GM21737 (cell line): Measurements from ENCODE around the gene MAGEE1.

ENCODE experiments used
- ATAC-seq: cut with Tn5 transposase; IDR thresholded peaks from one replicate; pipeline ENCODE4 v1.9.1; 2021; ENCODE audit warnings: mild to moderate bottlenecking, moderate library complexity; ENCODE audit not compliant: unreplicated experiment

Gene MAGEE1, protein sequence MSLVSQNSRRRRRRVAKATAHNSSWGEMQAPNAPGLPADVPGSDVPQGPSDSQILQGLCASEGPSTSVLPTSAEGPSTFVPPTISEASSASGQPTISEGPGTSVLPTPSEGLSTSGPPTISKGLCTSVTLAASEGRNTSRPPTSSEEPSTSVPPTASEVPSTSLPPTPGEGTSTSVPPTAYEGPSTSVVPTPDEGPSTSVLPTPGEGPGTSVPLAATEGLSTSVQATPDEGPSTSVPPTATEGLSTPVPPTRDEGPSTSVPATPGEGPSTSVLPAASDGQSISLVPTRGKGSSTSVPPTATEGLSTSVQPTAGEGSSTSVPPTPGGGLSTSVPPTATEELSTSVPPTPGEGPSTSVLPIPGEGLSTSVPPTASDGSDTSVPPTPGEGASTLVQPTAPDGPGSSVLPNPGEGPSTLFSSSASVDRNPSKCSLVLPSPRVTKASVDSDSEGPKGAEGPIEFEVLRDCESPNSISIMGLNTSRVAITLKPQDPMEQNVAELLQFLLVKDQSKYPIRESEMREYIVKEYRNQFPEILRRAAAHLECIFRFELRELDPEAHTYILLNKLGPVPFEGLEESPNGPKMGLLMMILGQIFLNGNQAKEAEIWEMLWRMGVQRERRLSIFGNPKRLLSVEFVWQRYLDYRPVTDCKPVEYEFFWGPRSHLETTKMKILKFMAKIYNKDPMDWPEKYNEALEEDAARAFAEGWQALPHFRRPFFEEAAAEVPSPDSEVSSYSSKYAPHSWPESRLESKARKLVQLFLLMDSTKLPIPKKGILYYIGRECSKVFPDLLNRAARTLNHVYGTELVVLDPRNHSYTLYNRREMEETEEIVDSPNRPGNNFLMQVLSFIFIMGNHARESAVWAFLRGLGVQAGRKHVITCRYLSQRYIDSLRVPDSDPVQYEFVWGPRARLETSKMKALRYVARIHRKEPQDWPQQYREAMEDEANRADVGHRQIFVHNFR

DNA sequence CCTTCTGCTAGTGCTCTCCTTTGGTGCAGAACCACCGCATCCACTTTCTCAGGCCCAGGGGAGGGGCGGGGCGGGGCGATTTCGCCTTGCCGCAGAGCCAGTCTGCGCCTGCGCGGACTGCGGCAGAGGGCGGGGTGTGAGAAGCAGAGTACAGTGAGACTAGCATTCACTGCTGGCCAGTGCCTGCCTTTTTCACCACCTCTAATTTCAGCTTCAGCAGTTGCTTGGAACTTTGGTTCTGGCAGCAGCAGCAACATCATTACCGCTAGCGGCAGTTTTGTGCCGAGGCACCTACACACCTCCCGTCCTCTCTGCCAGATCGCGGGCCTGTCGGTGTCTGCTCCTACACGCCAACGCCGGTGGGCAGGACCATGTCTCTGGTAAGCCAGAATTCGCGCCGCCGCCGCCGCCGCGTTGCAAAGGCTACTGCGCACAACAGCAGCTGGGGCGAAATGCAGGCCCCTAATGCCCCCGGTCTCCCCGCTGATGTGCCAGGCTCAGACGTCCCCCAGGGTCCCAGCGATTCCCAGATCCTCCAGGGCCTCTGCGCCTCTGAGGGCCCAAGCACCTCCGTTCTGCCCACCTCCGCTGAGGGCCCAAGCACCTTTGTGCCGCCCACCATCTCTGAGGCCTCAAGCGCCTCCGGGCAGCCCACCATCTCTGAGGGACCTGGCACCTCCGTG is at the start of gene MAGEE1:
Gene MAGEE1 (plus strand): TSS at position 151 of the 683 bp plus-strand sequence. CDS start 221 bp downstream, at position 372.
- ATAC-seq = peak; percentile 91

DNA sequence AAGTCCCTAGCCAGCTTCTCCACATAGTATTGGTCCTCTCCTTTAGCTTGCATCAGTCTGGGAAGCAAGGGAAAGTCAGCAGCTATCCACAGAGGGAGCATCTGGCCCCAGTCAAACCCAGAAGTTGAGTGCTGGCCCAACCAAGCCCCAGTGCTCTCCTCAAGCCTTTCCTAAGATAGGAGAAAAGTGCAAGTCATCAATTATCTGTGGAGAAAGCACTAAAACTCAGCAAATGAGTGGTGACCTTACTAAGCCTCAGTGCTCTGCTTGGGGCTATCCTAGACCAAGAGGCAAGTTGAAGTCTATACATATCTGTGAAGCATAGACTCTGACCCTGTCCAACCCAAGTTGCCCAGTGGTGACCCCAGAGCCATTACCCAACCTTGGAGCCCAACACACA is 28.5 kb upstream of the MAGEE1 start:
- no peak for ATAC-seq

DNA sequence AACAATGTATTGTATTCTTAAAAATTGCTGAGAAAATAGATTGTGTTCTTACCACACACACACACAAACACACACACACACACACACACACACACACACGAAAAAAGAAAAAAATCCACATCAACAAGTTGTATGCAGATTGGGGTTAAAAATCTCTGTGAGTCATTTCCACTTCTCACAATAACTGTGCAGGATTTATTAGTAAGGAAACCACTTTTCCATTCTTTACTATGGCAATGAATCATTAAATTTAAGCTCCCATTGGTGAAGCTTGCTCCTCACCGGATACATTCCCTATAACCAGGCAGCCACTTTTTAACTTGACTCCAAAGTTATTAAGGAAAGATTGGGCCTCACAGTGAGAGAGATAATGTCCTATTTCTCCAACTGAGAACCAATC is 19.7 kb upstream of the MAGEE1 start:
- ATAC-seq = no peak

DNA sequence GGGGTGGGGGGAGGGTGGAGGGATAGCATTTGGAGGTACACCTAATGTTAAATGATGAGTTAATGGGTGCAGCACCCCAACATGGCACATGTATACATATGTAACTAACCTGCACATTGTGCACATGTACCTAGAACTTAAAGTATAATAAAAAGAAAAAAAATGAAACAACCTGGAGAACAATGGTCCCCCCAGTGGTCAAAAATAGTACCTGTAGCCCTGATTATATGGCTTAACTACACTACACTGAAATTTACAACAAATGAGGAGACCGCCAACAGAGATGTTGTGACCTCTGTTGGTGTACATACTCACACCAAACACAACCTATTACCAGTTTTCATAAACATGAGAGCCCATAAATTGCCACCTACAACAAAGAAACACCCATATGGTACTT is 7.3 kb upstream of the MAGEE1 start:
- no peak for ATAC-seq

DNA sequence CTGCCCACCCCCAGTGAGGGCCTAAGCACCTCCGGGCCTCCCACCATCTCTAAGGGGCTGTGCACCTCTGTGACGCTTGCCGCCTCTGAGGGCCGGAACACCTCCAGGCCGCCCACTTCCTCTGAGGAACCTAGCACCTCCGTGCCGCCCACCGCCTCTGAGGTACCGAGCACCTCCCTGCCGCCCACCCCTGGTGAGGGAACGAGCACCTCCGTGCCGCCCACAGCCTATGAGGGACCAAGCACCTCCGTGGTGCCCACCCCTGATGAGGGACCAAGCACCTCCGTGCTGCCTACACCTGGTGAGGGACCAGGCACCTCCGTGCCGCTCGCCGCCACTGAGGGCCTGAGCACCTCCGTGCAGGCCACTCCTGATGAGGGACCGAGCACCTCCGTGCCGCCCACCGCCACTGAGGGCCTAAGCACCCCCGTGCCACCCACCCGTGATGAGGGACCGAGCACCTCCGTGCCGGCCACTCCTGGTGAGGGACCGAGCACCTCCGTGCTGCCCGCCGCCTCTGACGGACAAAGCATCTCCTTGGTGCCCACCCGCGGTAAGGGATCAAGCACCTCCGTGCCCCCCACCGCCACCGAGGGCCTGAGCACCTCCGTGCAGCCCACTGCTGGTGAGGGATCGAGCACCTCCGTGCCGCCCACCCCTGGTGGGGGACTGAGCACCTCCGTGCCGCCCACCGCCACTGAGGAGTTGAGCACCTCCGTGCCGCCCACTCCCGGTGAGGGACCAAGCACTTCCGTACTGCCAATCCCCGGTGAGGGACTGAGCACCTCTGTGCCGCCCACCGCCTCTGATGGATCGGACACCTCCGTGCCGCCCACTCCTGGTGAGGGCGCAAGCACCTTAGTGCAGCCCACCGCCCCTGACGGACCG is 977 bp downstream of the MAGEE1 start:
- peak; percentile 38 for ATAC-seq

DNA sequence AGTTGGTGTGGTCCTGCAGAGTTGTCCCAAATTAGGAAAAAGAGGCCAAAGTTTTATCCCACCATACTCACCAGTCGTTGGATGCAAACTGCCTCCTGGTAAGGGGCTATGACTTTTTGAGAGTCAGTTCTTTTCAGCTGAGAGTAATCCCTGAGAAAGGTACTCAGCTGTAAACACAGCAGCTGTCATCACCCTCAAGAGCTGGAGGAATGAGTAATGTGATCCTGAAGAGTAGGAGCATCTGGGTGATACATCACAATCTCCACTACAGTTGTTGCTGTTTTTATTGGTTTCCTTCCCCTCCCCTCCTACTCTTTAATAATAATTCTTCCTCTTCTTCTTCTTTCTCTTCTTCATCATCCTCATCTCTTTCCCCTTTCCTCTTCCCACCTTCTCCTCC is 5.7 kb downstream of the MAGEE1 start:
- no peak for ATAC-seq

DNA sequence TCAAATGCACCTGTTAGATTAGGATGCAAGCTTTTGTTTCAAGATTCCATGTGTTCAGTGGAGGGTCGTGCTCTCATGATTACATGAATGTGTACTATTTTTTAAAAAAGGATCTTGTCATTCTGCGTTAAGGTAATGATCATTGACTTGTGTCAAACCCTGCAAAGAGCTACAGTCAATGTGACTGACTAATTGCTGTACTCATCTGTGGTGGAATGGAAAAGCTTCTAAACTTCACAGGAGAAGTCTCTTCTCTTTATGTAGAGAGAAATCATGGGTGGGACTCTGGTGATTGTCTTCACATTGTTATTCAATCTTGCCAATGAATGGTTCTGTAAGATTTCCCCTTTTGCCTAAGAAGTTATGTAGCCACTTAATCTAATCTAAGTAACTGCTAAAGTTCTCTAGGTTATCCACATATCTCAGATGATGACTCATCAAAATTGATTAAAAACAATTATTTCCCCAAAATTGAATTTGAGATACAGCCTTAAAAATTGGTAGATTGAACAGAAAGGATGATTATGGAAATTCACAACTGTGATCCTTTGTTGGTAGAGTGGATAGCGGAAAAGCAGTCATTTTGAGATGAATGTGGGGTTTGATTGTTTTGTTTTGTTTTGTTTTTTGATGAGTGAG is 6.7 kb downstream of the MAGEE1 start:
- ATAC-seq = no peak

DNA sequence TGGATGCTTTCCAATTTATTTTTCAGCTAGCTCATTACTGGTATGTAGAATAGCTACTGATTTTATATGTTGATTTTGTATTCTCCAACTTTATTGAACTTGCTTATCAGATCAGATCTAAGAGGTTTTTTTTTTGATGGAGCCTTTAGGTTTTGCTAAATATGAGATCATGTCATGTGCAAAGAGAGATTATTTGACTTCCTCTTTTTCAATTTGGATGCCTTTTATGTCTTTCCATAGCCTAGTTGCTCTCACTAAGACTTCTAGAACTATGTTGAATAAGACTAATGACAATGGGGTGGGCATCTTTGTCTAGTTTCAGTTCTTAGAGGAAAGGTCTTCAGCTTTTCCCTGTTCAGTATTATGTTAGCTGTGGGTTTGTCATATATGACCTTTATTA is 11.7 kb downstream of the MAGEE1 start:
- ATAC-seq = no peak

DNA sequence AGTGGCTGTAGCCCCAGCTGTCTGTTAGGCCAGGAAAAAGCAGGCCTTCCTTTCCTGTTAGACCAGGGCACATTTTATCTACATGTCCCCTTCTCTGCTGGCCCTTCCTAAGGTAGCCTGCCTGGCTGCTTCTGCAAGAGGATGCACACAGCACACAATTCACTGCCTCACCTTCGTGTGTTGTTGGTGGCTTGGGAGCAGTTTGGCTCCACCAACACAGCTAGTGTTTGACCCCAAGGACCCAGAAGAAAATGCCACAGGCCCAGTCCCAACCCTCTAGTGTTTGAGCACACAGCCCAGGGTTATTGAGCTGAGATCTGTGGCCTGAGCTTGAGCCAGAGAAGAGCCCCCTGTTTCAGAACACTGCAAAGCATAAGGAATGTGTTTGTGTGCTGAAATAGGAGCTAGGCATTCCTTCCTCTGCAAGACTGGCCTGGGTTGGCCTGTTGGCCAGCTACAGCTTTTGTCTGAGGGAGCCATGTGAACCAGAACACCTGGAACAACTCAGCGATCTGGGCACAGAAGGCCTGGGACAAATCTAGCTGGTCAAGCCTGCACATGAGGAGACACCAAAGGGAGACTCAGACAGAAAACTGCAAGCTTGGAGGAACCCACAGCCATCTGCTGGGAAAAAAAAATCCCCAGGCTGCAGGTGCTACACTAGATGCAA is 26.4 kb downstream of the MAGEE1 start:
- ATAC-seq = no peak

DNA sequence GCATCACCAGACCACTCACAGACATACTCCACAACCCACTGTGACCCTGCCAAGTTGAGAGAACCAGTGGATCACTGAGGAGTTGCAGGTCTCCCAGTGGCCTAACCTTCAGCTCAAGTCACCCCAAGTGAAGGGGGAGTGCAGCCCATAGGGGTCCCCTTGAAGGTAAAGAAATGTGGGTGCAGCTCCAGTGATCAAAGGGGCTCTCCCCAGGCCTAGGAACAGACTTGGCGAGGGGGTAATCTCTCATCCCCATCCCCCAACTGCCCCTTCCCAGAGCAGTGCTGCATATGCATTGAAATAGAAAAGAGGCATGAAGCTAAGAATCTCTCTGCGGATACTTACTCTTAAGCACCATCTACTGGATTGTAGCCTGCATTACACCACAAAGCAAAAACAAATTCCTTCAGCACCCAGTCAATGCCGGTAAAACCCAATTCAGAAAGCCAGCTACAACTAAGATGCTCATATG is 27.0 kb downstream of the MAGEE1 start:
- ATAC-seq = no peak

DNA sequence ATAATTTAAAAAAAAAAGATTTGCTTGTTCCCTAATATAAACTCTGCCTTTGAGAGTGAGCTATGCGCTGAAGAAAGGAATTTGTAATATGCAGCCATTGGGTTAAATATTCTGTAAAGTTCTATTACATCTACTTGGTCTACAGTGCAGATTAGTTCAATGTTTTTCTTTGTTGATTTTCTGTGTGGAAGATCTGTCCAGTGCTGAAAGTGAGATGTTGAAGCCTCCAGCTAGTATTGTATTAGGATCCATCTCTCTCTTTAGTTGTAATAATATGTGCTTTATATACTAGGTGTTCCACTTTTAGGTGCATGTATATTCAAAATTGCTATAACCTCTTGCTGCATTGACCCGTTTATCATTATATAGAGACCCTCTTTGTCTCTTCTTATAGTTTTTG is 49.8 kb downstream of the MAGEE1 start:
- ATAC-seq = no peak
